ENCODE results near the gene LAMA3. TPM values are rescaled to one million over a fixed set of nuclear protein-coding genes. Genes with fewer than 3 reads are reported as not detected.

Gene LAMA3
- total and polyA plus RNA-seq, 2 donors from 2014 or later = 4.4 to 66.0 TPM

- Histone ChIP-seq H3K27ac (ENCODE audit: low read depth in 2 of 2, low read length in 2 of 2) (no peak overlapping the region), H3K4me3 (ENCODE audit: low read length in 3 of 3) (no peak overlapping the region), H3K4me1 (ENCODE audit: control insufficient read depth in 2 of 3, insufficient read depth in 2 of 3, low read depth in 1 of 3, low read length in 3 of 3) (no peaks in the 10 kb centered on the region), H3K27me3 (ENCODE audit: control insufficient read depth, insufficient read depth, low read length) (no peaks in the 10 kb centered on the region), H3K9ac (ENCODE audit: low read length in 3 of 3) (no peak overlapping the region), H3K36me3 (ENCODE audit: control insufficient read depth in 2 of 3, insufficient read depth in 3 of 3, low read length in 3 of 3) (no peaks in the 10 kb centered on the region), H3K9me3 (ENCODE audit: control insufficient read depth in 2 of 3, insufficient read depth in 1 of 3, low read length in 3 of 3) (peaks cover 0 to 4% (median 0%) of the 10 kb centered on the region in 3 donors)
- TF ChIP-seq, protein P1, sequence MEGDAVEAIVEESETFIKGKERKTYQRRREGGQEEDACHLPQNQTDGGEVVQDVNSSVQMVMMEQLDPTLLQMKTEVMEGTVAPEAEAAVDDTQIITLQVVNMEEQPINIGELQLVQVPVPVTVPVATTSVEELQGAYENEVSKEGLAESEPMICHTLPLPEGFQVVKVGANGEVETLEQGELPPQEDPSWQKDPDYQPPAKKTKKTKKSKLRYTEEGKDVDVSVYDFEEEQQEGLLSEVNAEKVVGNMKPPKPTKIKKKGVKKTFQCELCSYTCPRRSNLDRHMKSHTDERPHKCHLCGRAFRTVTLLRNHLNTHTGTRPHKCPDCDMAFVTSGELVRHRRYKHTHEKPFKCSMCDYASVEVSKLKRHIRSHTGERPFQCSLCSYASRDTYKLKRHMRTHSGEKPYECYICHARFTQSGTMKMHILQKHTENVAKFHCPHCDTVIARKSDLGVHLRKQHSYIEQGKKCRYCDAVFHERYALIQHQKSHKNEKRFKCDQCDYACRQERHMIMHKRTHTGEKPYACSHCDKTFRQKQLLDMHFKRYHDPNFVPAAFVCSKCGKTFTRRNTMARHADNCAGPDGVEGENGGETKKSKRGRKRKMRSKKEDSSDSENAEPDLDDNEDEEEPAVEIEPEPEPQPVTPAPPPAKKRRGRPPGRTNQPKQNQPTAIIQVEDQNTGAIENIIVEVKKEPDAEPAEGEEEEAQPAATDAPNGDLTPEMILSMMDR (IDR thresholded peaks at IDR 0.05; ENCODE audit: borderline replicate concordance, extremely low read depth, insufficient read depth) = no peak
- DNase-seq (no peak), FAIRE-seq (no peak)
- intact Hi-C loops (cut with DNase I) = no loop called here
Measured at GRCh38 chr18:23710068-23710527, 20.8 kb downstream of the LAMA3 start.

GRCh38 chr18:23710946-23711345 lies 21.7 kb downstream of the LAMA3 start:
- H3K36me3 ChIP-seq (ENCODE audit: control insufficient read depth in 2 of 3, insufficient read depth in 3 of 3, low read length in 3 of 3) = no peaks in the 10 kb centered on the region
- H3K9me3 ChIP-seq (ENCODE audit: control insufficient read depth in 2 of 3, insufficient read depth in 1 of 3, low read length in 3 of 3) = peaks cover 0 to 4% (median 0%) of the 10 kb centered on the region in 3 donors
- no peaks in the 10 kb centered on the region for H3K27me3 ChIP-seq (ENCODE audit: control insufficient read depth, insufficient read depth, low read length)
- TF ChIP-seq, protein P1 (IDR thresholded peaks at IDR 0.05; ENCODE audit: borderline replicate concordance, extremely low read depth, insufficient read depth) = no peak
- DNase-seq = no peak
- FAIRE-seq = no peak
- no peak overlapping the region for H3K9ac ChIP-seq (ENCODE audit: low read length in 3 of 3)
- no peak overlapping the region for H3K27ac ChIP-seq (ENCODE audit: low read depth in 2 of 2, low read length in 2 of 2)
- H3K4me1 ChIP-seq (ENCODE audit: control insufficient read depth in 2 of 3, insufficient read depth in 2 of 3, low read depth in 1 of 3, low read length in 3 of 3) = no peaks in the 10 kb centered on the region
- intact Hi-C loops (cut with DNase I) = no loop called here
- no peak overlapping the region for H3K4me3 ChIP-seq (ENCODE audit: low read length in 3 of 3)

DNA sequence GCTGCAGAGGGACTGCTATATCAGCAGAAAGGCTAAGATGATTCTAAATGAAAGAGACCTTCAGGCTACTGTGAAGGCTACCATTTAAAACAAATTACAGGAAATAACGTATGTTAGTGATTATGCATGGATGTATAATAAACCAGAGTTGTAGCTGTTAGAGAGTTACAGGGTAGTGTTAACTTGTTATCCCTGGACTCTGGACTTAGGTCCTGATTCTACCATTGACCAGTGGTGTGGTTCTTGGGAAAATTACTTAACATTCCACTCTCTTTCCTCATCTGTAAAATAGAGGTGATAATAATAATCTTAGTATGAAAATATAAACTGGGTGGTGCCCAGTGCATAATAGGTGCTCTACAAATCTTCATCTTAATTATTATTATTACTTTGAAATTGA lies 22.2 kb downstream of the LAMA3 start:
- Histone ChIP-seq H3K27me3 (ENCODE audit: control insufficient read depth, insufficient read depth, low read length) (no peaks in the 10 kb centered on the region), H3K4me1 (ENCODE audit: control insufficient read depth in 2 of 3, insufficient read depth in 2 of 3, low read depth in 1 of 3, low read length in 3 of 3) (no peaks in the 10 kb centered on the region), H3K9me3 (ENCODE audit: control insufficient read depth in 2 of 3, insufficient read depth in 1 of 3, low read length in 3 of 3) (peaks cover 0 to 4% (median 0%) of the 10 kb centered on the region in 3 donors), H3K36me3 (ENCODE audit: control insufficient read depth in 2 of 3, insufficient read depth in 3 of 3, low read length in 3 of 3) (no peaks in the 10 kb centered on the region), H3K27ac (ENCODE audit: low read depth in 2 of 2, low read length in 2 of 2) (no peak overlapping the region), H3K4me3 (ENCODE audit: low read length in 3 of 3) (no peak overlapping the region), H3K9ac (ENCODE audit: low read length in 3 of 3) (no peak overlapping the region)
- intact Hi-C loops (cut with DNase I) = no loop called here
- no peak for FAIRE-seq
- TF ChIP-seq, protein P1 (IDR thresholded peaks at IDR 0.05; ENCODE audit: borderline replicate concordance, extremely low read depth, insufficient read depth) = no peak
- no peak for DNase-seq

DNA sequence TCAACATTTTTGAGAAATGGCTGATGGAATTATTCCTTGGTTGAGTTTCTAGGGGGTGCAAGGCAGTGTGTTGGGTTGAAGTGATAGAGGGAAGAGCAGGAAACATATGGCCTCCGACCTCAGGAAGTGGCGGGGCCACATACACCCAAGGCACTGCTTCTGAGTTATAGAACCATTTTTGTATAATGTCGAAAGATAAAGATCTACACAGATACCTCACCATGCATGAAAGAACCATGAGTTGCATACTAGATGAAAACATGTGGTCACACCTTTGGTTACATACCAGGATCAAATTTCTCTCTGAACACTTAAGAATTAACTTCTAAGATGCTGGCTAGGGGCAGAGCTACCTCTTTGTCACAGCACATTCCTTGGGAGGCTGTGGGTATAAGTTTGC lies 23.2 kb downstream of the LAMA3 start:
- no peaks in the 10 kb centered on the region for H3K36me3 ChIP-seq (ENCODE audit: control insufficient read depth in 2 of 3, insufficient read depth in 3 of 3, low read length in 3 of 3)
- H3K27me3 ChIP-seq (ENCODE audit: control insufficient read depth, insufficient read depth, low read length) = no peaks in the 10 kb centered on the region
- H3K4me1 ChIP-seq (ENCODE audit: control insufficient read depth in 2 of 3, insufficient read depth in 2 of 3, low read depth in 1 of 3, low read length in 3 of 3) = no peaks in the 10 kb centered on the region
- TF ChIP-seq, protein P1 (IDR thresholded peaks at IDR 0.05; ENCODE audit: borderline replicate concordance, extremely low read depth, insufficient read depth) = no peak
- no peaks in the 10 kb centered on the region for H3K9me3 ChIP-seq (ENCODE audit: control insufficient read depth in 2 of 3, insufficient read depth in 1 of 3, low read length in 3 of 3)
- H3K27ac ChIP-seq (ENCODE audit: low read depth in 2 of 2, low read length in 2 of 2) = no peak overlapping the region
- no peak for DNase-seq
- intact Hi-C loops (cut with DNase I) = no loop called here
- no peak overlapping the region for H3K9ac ChIP-seq (ENCODE audit: low read length in 3 of 3)
- H3K4me3 ChIP-seq (ENCODE audit: low read length in 3 of 3) = no peak overlapping the region
- FAIRE-seq = no peak
